ENCODE results near the gene KRT6A. TPM values are rescaled to one million over a fixed set of nuclear protein-coding genes. Genes with fewer than 3 reads are reported as not detected.

KRT6A gene
- total and polyA plus RNA-seq, 2 donors, result 14.4 to 671 TPM

- Histone ChIP-seq H3K4me3 (ENCODE audit: low read length in 2 of 2) (no peak overlapping the region), H3K27me3 (ENCODE audit: control insufficient read depth in 2 of 2, insufficient read depth in 1 of 2, low read length in 1 of 2) (peaks cover 0 to 7% of the 10 kb centered on the region in 2 donors), H3K27ac (ENCODE audit: low read depth in 1 of 2, low read length in 1 of 2) (no peak overlapping the region), H3K36me3 (ENCODE audit: control insufficient read depth in 2 of 2, insufficient read depth in 2 of 2, low read length in 1 of 2) (no peaks in the 10 kb centered on the region), H3K4me1 (ENCODE audit: control insufficient read depth in 2 of 2, insufficient read depth in 2 of 2, low read length in 2 of 2) (no peaks in the 10 kb centered on the region), H3K9me3 (ENCODE audit: control insufficient read depth in 2 of 2, insufficient read depth in 1 of 2, low read length in 1 of 2) (no peaks in the 10 kb centered on the region)
- DNase-seq (ENCODE audit: low read depth in 6 of 9, low spot score in 9 of 9), result no peak
- WGBS, result 76% methylated on average over 10 of the region's 10 CpGs
Observed at GRCh38 chr12:52533686-52534470, 40.8 kb upstream of the KRT6A start.

- Histone ChIP-seq H3K27me3 (ENCODE audit: control insufficient read depth in 2 of 2, insufficient read depth in 1 of 2, low read length in 1 of 2) (peaks cover 0 to 7% of the 10 kb centered on the region in 2 donors), H3K4me3 (ENCODE audit: low read length in 2 of 2) (no peak overlapping the region), H3K36me3 (ENCODE audit: control insufficient read depth in 2 of 2, insufficient read depth in 2 of 2, low read length in 1 of 2) (no peaks in the 10 kb centered on the region), H3K9me3 (ENCODE audit: control insufficient read depth in 2 of 2, insufficient read depth in 1 of 2, low read length in 1 of 2) (no peaks in the 10 kb centered on the region), H3K4me1 (ENCODE audit: control insufficient read depth in 2 of 2, insufficient read depth in 2 of 2, low read length in 2 of 2) (no peaks in the 10 kb centered on the region), H3K27ac (ENCODE audit: low read depth in 1 of 2, low read length in 1 of 2) (no peak overlapping the region)
- no peak for DNase-seq (ENCODE audit: low read depth in 6 of 9, low spot score in 9 of 9)
- WGBS, result 77% methylated on average over 4 of the region's 4 CpGs
Observed at GRCh38 chr12:52532636-52533035, 39.6 kb upstream of the KRT6A start.

- Histone ChIP-seq H3K9me3 (ENCODE audit: control insufficient read depth in 2 of 2, insufficient read depth in 1 of 2, low read length in 1 of 2) (no peaks in the 10 kb centered on the region), H3K4me1 (ENCODE audit: control insufficient read depth in 2 of 2, insufficient read depth in 2 of 2, low read length in 2 of 2) (no peaks in the 10 kb centered on the region), H3K4me3 (ENCODE audit: low read length in 2 of 2) (no peak overlapping the region), H3K36me3 (ENCODE audit: control insufficient read depth in 2 of 2, insufficient read depth in 2 of 2, low read length in 1 of 2) (no peaks in the 10 kb centered on the region), H3K27ac (ENCODE audit: low read depth in 1 of 2, low read length in 1 of 2) (no peak overlapping the region), H3K27me3 (ENCODE audit: control insufficient read depth in 2 of 2, insufficient read depth in 1 of 2, low read length in 1 of 2) (peaks cover 0 to 7% of the 10 kb centered on the region in 2 donors)
- WGBS, result 67% methylated on average over 18 of the region's 18 CpGs
- peak in 1 of 9 donors; percentile 19 for DNase-seq (ENCODE audit: low read depth in 6 of 9, low spot score in 9 of 9)
Observed at GRCh38 chr12:52531566-52532300, 38.7 kb upstream of the KRT6A start.

GRCh38 chr12:52530905-52531304, 37.8 kb upstream of the KRT6A start:
- peaks cover 0 to 7% of the 10 kb centered on the region in 2 donors for H3K27me3 ChIP-seq (ENCODE audit: control insufficient read depth in 2 of 2, insufficient read depth in 1 of 2, low read length in 1 of 2)
- H3K4me3 ChIP-seq (ENCODE audit: low read length in 2 of 2), result no peak overlapping the region
- no peaks in the 10 kb centered on the region for H3K36me3 ChIP-seq (ENCODE audit: control insufficient read depth in 2 of 2, insufficient read depth in 2 of 2, low read length in 1 of 2)
- peaks cover 0 to 6% of the 10 kb centered on the region in 2 donors for H3K4me1 ChIP-seq (ENCODE audit: control insufficient read depth in 2 of 2, insufficient read depth in 2 of 2, low read length in 2 of 2)
- H3K27ac ChIP-seq (ENCODE audit: low read depth in 1 of 2, low read length in 1 of 2), result no peak overlapping the region
- WGBS, result 85% methylated on average over 2 of the region's 2 CpGs
- DNase-seq (ENCODE audit: low read depth in 6 of 9, low spot score in 9 of 9), result no peak
- H3K9me3 ChIP-seq (ENCODE audit: control insufficient read depth in 2 of 2, insufficient read depth in 1 of 2, low read length in 1 of 2), result no peaks in the 10 kb centered on the region

- WGBS, result 83% methylated on average over 2 of the region's 2 CpGs
- H3K27me3 ChIP-seq (ENCODE audit: control insufficient read depth in 2 of 2, insufficient read depth in 1 of 2, low read length in 1 of 2), result peaks cover 0 to 7% of the 10 kb centered on the region in 2 donors
- H3K27ac ChIP-seq (ENCODE audit: low read depth in 1 of 2, low read length in 1 of 2), result no peak overlapping the region
- H3K4me3 ChIP-seq (ENCODE audit: low read length in 2 of 2), result no peak overlapping the region
- no peaks in the 10 kb centered on the region for H3K9me3 ChIP-seq (ENCODE audit: control insufficient read depth in 2 of 2, insufficient read depth in 1 of 2, low read length in 1 of 2)
- H3K36me3 ChIP-seq (ENCODE audit: control insufficient read depth in 2 of 2, insufficient read depth in 2 of 2, low read length in 1 of 2), result no peaks in the 10 kb centered on the region
- DNase-seq (ENCODE audit: low read depth in 6 of 9, low spot score in 9 of 9), result no peak
- peaks cover 0 to 11% of the 10 kb centered on the region in 2 donors for H3K4me1 ChIP-seq (ENCODE audit: control insufficient read depth in 2 of 2, insufficient read depth in 2 of 2, low read length in 2 of 2)
Observed at GRCh38 chr12:52530366-52530765, 37.3 kb upstream of the KRT6A start.

GRCh38 chr12:52529846-52530245, 36.8 kb upstream of the KRT6A start:
- H3K4me3 ChIP-seq (ENCODE audit: low read length in 2 of 2), result no peak overlapping the region
- peaks cover 0 to 7% of the 10 kb centered on the region in 2 donors for H3K27me3 ChIP-seq (ENCODE audit: control insufficient read depth in 2 of 2, insufficient read depth in 1 of 2, low read length in 1 of 2)
- no peaks in the 10 kb centered on the region for H3K9me3 ChIP-seq (ENCODE audit: control insufficient read depth in 2 of 2, insufficient read depth in 1 of 2, low read length in 1 of 2)
- no peaks in the 10 kb centered on the region for H3K36me3 ChIP-seq (ENCODE audit: control insufficient read depth in 2 of 2, insufficient read depth in 2 of 2, low read length in 1 of 2)
- no peak overlapping the region for H3K27ac ChIP-seq (ENCODE audit: low read depth in 1 of 2, low read length in 1 of 2)
- DNase-seq (ENCODE audit: low read depth in 6 of 9, low spot score in 9 of 9), result no peak
- WGBS, result 96% methylated on average over 9 of the region's 9 CpGs
- peaks cover 0 to 16% of the 10 kb centered on the region in 2 donors for H3K4me1 ChIP-seq (ENCODE audit: control insufficient read depth in 2 of 2, insufficient read depth in 2 of 2, low read length in 2 of 2)

GRCh38 chr12:52529417-52529816, 36.4 kb upstream of the KRT6A start:
- 100% methylated on average over 2 of the region's 2 CpGs for WGBS
- H3K4me3 ChIP-seq (ENCODE audit: low read length in 2 of 2), result no peak overlapping the region

GRCh38 chr12:52528641-52529143, 35.6 kb upstream of the KRT6A start:
- H3K4me1 ChIP-seq (ENCODE audit: control insufficient read depth in 2 of 2, insufficient read depth in 2 of 2, low read length in 2 of 2), result peaks cover 0 to 21% of the 10 kb centered on the region in 2 donors
- H3K9me3 ChIP-seq (ENCODE audit: control insufficient read depth in 2 of 2, insufficient read depth in 1 of 2, low read length in 1 of 2), result no peaks in the 10 kb centered on the region
- no peak overlapping the region for H3K4me3 ChIP-seq (ENCODE audit: low read length in 2 of 2)
- peaks cover 0 to 8% of the 10 kb centered on the region in 2 donors for H3K27me3 ChIP-seq (ENCODE audit: control insufficient read depth in 2 of 2, insufficient read depth in 1 of 2, low read length in 1 of 2)
- H3K27ac ChIP-seq (ENCODE audit: low read depth in 1 of 2, low read length in 1 of 2), result no peak overlapping the region
- 94% methylated on average over 8 of the region's 8 CpGs for WGBS
- H3K36me3 ChIP-seq (ENCODE audit: control insufficient read depth in 2 of 2, insufficient read depth in 2 of 2, low read length in 1 of 2), result no peaks in the 10 kb centered on the region
- no peak for DNase-seq (ENCODE audit: low read depth in 6 of 9, low spot score in 9 of 9)

More at GRCh38 chr12:52529417-52529816, 36.4 kb upstream of the KRT6A start:
- Histone ChIP-seq H3K9me3 (ENCODE audit: control insufficient read depth in 2 of 2, insufficient read depth in 1 of 2, low read length in 1 of 2) (no peaks in the 10 kb centered on the region), H3K27me3 (ENCODE audit: control insufficient read depth in 2 of 2, insufficient read depth in 1 of 2, low read length in 1 of 2) (peaks cover 0 to 9% of the 10 kb centered on the region in 2 donors), H3K27ac (ENCODE audit: low read depth in 1 of 2, low read length in 1 of 2) (no peak overlapping the region), H3K4me1 (ENCODE audit: control insufficient read depth in 2 of 2, insufficient read depth in 2 of 2, low read length in 2 of 2) (peaks cover 0 to 16% of the 10 kb centered on the region in 2 donors), H3K36me3 (ENCODE audit: control insufficient read depth in 2 of 2, insufficient read depth in 2 of 2, low read length in 1 of 2) (no peaks in the 10 kb centered on the region)
- DNase-seq (ENCODE audit: low read depth in 6 of 9, low spot score in 9 of 9), result no peak
